GM19395 (cell line): ENCODE results near the gene ATP11B.
A peak's percentile ranks its signal among the peaks of the same experiment; 100 is the strongest.
"Not testable (repeated sequence)": the region's sequence is repeated elsewhere in the genome, so short reads cannot be mapped to it uniquely, and the experiment has no call there.

Source experiments
- ATAC-seq: cut with Tn5 transposase; IDR thresholded peaks from one replicate; pipeline ENCODE4 v1.9.1; 2021; ENCODE audit warnings: mild to moderate bottlenecking, moderate library complexity; ENCODE audit not compliant: unreplicated experiment

ATP11B gene

DNA sequence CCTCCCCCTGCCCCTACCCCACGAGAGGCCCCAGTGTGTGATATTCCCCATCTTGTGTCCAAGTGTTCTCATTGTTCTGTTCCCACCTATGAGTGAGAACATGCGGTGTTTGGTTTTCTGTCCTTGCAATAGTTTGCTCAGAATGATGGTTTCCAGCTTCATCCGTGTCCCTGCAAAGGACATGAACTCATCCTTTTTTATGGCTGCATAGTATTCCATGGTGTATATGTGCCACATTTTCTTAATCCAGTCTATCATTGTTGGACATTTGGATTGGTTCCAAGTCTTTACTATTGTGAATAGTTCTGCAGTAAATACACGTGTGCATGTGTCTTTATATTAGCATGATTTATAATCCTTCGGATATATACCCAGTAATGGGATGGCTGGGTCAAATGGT, 29.0 kb downstream of the ATP11B start:
- not testable (repeated sequence) for ATAC-seq

DNA sequence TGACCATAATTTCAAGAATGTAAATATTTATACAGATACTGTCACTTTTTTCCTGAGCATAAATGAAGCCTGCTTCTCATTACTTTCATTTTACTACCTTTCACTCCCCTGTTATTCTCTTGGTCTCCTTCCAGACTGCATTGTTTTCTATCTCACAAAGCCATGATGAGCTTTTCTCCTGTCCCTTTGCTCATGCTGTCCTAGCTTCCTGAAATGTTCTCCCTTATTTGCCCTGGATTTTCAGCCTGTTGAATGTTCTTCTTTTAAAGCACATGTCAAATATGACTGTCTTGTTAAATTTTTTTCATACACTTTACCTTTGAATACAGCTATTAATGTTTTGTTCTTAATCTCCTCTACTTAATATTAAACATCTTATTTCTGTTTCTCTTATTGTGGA, 31.7 kb downstream of the ATP11B start:
- ATAC-seq, result no peak

DNA sequence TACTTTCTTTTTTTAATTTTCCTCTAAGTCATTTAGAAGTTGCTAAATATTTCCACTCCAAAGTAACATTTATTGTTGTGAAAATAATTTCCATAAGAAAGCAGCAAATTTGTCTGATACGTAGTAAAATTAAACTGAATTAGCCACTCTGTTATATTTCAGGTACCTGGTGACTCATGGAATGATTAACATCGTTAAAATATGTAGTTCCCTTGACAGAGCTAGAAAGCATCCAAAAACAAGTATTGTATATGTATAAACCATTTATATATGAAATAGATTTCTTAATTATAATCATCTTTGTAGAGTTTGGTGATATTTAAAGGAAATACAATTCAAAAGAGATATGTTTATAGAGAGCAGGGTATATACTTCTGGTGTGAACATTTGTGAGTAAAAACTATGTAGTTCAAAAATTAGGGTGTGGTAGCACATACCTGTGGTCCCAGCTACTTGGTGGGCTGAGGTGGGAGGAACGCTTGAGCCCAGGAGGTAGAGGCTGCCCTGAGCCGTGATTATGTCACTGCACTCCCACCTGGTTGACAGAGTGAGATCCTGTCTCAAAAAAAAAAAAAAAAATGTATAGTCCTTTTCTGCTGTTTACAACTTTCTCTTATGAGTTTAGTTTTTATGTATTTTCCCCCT, 36.6 kb downstream of the ATP11B start:
- ATAC-seq, result no peak

DNA sequence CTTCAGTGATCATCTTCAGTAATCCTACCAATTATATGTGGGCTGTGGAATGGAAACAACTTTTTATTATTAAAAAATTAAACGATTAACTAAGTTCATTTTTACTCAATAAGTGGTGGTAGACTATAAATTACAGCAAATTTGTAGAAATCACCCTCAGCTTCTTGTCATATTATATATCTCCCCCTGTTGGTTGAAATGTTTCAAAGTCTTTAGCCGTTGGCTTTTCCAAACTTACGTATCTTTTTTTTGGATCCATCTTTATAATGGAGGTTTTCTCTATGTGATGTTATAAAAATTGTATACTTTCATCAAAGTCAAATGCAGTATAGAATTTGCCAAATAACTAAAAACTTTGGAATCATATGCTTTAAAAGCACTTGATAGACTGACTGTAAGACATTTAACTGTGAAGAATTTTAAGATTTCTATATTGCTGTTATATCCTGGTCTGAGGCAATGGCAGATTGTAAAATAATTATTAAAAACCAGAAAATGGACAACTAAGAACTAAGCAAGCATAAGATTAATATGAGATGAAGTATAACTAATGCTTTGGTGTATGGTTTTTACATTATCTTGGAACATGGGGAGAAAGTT, 44.7 kb downstream of the ATP11B start:
- no peak for ATAC-seq

DNA sequence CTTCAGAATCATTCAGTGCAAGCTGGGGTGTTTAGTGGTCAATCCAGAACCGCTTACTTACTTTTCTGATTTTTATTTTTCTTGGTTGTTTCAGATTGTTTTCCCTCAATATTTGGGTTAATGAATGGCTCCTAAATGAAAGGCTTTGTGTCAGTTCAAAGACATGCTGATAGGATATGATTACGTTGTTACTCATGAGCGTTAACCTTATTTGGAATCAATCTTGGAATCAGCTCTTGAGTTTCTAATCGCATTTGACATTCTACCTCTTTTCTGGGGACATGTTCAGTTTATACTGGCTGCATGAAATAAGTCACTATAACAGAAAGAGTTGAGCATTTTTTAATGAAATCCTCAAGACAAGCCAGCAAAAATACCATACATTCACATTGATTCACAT, 50.2 kb downstream of the ATP11B start:
- ATAC-seq, result no peak

DNA sequence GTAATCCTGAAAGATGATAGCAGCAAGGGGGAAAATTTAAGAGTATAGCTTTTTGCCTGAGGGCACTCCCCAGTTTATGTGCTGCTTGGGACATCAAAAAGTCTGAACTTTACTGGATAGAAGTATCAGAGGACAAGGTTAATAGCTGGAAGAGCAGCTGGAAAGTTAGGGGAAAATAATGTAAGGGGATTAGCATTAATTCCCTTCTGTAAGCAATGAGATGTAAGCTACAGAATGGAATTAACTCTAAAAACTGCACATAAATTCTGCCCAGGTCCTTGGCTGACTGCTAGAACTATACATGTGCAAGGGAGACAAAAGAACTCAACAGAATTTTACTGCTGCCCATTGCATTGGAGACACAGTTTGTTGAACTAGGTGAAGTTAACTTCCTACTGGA, 55.6 kb downstream of the ATP11B start:
- ATAC-seq, result no peak

DNA sequence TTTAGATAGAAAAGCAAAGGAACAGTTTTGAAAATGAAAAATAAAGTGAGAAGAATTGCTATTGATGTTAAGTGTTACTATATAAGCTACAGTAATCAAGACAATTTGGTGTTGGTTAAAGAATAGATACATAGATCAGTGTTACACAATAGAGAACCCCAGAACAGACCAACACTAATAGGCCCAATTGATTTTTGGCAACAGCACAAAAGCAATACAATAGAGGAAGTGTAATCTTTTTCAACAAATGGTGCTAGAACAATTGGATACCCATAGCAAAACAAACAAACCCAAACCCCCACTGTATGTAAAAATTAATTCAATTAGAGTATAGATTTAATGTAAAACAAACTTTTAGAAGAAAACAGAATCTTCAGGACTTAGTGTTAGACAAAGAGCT, 61.8 kb downstream of the ATP11B start:
- ATAC-seq, result no peak

DNA sequence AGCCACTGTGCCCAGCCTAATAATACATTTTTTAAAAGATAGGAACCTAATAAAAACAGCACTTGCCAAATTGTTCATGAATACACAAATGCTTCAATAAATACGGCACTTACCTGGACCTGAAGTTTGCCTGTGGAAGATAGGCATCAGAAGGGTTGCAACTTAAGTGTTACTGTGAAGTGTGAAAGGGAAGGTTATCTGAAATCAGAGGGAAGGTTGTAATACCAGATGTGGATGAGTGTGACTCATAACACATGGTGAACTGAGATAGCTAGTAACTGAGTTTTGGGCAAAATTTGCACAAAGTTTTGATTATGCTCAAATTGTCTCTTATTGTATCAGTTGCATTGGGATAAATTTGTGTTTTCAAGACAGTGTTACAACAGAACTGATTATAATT, 68.0 kb downstream of the ATP11B start:
- ATAC-seq, result no peak

DNA sequence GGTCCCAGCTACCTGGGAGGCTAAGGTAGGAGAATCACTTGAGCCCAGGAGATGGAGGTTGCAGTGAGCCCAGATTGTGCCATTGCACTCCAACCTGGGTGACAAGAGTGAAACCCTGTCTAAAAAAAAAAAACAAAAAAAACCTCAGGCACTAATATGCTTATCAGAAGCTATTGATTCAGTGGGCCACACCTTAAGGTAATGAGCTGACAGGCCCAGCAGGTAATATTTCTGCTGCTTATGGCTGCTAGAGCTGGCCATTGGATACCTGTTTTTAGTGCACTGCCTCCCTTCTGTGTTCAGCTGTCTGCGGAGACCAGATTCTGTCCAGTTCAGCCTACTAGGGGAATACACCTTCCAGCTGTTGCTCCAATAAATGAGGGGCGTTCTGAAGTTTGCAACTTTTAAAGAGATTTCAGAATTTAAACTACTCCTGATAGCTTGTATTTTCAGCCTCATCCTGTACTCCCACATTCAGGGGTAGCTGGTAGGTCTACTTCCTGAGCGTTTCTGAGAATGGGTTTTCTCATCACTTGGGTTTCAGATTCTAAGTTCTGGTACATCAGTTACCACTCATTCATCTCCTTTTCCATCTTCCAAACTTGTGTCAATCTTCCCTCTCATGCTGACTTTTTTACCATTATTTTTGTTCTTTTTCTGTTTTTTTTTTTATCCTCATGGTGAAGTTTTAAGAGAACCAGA, 69.0 kb downstream of the ATP11B start:
- no peak for ATAC-seq

DNA sequence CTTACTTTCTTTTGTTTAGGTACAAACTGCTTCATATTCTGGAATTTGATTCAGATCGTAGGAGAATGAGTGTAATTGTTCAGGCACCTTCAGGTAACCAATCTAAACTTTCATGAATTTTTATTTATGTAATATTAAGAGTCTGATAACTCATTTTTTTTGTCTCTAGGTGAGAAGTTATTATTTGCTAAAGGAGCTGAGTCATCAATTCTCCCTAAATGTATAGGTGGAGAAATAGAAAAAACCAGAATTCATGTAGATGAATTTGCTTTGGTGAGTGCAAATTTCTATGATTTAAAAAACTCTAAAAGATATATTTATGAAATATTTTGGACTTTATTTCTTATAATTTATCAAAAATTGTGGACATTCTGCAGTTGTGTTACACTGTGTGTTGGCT, 75.8 kb downstream of the ATP11B start:
- no peak for ATAC-seq

DNA sequence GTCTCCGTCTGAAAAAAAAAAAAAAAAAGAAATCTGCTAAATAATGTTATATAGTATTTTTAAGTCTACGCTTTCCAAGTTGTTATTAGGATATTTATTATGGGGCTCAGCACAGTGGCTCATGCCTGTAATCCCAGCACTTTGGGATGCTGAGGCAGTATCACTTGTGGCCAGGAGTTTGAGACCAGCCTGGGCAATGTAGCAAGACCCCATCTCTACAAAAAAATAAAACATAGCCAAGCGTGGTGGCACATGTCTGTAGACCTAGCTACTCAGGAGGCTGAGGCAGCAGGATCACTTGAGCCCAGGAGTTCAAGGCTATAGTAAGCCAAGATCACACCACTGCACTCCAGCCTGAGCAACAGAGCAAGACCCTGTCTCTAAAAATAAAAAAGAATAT, 77.6 kb downstream of the ATP11B start:
- not testable (repeated sequence) for ATAC-seq

DNA sequence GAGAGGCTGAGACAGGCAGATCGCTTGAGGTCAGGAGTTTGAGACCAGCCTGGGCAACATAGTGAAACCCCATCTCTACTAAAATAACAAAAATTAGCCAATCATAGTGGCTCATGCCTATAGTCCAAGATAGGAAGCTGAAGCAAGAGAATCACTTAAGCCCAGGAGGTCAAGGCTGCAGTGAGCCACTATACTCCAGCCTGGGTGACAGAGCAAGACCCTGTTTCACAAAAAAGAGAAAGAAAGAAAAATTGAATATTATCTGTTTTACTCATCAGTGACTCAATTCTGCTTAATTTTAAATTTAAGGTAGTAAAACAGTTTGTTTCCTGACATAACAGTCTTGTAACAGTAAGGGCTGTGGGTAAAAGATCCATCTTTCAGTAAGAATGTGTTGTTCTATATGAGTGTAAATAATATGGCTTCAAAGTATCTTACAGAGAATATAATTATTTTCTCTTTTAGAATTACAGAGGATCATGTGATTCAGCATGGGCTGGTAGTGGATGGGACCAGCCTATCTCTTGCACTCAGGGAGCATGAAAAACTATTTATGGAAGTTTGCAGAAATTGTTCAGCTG, 85.8 kb downstream of the ATP11B start:
- no peak for ATAC-seq

DNA sequence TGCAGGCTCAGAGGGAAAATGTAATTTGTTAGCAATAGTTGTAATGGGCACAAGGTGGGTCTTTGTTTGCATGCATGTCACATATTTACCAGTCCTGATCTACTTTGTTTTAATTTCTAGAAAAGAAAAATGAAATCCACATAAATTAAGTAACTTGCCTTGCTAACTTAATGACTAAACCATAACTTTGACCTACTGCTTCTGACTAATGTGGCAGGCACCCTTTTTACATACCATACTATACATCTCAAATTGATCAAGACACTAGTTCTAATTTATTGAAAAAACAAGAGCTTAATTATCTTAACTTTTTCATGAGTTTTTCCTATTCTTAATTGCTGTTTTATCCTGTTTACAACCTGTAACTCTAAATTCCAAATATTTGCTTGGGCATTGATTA, 93.2 kb downstream of the ATP11B start:
- no peak for ATAC-seq

DNA sequence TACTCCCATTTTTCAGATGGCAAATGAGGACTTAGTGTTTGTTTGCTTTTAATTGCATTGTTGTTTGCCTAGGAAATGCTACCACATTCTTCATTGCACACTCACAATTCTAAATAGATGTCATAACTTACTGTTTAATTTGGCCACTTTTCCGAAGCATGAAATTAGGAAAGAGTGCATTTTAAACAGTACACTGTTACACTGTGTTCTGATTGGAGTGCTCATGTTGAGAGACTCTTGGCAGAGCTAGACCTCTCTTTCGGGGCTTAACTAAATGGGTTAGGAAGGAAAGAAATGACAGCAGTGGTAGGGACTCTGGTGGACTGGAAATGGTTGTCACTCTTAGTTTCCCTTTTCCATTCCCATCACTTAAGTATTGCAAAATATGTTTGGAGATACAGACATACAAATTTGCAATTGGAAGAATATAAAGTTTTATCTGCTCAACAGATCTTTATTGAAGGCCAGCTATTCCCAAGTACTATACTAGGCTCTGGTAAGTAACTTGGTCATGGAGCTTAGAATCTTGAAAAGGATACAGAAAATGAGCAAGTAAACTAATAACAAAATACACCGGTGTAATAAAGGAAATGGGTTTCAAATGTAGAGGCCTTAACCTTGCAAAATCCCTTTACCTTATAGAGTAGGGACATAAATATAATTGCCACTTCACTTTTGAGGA, 96.8 kb downstream of the ATP11B start:
- no peak for ATAC-seq

DNA sequence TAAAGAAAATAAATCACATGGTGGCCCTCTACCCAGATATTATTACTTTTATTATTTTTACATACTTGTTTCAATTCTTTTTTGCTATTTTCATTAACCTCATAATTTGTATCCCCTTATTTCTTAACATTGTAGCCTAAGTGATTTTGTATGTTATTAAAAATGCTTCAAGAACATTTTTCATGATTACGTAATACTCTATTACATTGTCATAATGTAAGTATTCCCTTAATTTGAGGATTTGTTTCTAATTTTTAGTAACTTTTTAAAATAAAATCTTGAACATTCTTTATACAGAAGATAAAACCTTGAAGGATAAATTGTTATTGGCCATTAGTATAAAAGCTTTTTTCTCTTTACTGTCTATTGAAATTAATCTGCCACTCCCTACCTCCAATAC, 98.1 kb downstream of the ATP11B start:
- ATAC-seq, result no peak

DNA sequence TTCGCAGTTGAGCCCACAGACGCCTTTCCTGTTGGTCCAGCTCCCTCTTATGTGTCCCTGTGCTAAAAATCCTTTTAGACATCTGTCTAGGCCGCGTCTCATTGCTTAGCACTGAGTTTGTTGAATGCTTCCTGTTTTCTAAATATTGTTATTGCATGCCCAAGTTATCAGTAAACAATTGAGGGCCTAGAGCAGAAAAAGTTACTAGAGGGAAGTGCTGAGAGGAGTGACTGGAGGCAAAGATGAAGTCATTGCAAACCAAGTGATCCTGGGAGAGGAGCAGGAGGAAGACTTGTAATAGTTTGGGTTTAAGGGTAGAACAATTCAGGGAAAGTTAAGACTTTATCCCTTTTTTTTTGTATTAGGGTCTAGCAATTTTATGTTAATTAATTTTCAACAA, 98.9 kb downstream of the ATP11B start:
- no peak for ATAC-seq

DNA sequence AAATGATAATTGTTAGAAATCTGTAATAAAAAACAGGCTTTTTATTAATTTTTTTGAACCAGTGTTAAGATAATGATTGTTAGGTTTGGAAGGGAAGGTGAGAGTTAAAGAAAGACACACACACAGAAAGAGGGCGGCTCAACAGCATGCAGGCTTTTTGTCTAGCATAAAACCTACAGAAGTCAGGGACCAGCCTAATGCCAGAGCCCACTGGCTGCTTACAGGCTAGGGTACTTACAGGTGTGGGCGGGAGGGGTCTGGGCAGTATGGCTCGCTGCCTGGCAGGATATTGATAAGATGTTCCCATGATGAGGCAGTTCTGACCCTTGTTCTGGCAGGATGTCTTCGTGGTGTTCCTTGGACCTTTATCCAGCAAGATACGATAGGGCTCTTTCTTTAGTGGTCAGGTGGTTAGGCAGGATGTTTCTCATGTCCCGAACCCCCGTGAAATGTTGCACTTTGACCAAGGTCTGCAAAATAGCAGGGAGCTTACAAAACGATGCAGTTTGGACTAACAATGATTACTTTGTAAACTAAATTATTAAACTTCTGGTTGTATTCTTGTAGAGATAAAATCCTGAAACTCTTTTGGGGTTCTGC, 102.3 kb downstream of the ATP11B start:
- no peak for ATAC-seq

DNA sequence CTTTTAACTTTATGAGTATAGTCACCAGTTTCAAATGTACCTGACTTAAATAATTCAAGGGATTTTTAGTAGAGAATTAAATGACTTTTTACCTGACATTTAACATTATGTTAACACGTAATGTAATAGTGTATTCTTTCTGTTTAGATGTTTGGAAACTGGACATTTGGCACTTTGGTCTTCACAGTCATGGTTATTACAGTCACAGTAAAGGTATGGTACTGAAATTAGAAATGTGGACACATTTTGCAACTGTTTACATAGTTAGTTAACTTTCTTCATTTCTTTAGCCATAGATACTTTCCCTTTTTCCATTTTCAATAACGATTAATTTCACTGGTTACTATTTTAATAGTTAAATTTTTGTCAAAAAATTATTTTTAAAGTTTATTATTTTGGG, 103.2 kb downstream of the ATP11B start:
- ATAC-seq, result no peak

DNA sequence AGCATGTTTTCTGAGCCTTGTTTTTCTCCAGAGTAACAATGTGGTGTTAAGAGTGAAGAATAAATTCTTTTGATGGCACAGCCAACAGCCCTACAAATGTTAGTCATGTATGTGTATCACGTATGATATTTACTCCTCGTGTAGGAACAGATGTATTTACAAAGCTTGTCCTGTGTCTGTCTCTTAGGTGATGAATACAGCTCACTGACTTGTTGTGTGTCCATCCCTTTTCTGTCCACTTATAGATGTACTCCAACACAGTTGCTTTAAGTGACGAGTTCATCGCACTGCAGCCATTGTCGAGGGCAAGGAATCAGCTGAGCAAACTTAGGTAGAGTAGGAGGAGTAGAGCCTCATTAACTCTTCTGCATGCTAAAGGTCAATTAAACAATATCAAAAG, 108.9 kb downstream of the ATP11B start:
- ATAC-seq, result no peak

DNA sequence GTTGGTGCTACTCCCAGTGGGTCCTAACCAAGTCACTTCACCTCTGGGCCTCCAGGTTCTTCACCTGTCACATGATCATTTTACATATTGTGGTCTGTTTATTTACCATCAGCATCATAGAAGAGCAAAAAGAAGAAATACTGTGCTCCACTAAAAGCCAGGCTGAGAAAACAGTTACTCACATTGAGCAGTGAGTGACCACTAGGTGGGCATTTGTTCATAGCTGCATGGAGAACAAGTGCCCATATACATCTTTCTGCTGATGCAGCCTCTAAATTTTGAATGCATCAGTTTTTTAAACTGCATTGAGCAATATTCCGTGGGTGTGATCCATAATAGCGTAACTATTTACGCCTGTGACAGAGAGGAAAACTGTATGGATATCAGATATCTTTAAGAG, 110.9 kb downstream of the ATP11B start:
- ATAC-seq, result no peak

DNA sequence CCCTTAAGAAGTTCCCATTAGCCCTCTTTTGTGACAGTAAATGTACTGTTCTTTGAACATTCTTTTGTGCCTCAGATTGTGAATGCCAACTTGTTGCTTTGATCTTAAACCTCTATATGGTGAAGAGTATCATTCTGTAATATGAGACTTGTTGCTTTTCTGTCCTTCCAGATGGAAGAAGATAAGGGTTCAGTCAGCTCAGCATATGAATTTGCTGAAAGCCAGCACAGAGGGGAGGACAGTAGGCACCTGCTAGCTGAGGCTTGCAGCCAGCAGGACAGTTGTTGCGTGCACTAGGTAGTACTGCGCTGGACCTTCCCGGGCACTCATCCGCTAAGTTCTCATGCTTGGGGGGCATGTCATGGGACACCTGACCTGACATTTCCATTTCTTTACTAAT, 112.3 kb downstream of the ATP11B start:
- ATAC-seq, result peak; percentile 36
